CD4-positive, alpha-beta T cell treated with Interferon gamma for 1 hour (primary cell): ENCODE results near the gene RGL1.

Source experiments
- DNase-seq: peaks from one replicate; pipeline ENCODE4 v3.0.0-alpha.2; 2020

RGL1 gene

DNA sequence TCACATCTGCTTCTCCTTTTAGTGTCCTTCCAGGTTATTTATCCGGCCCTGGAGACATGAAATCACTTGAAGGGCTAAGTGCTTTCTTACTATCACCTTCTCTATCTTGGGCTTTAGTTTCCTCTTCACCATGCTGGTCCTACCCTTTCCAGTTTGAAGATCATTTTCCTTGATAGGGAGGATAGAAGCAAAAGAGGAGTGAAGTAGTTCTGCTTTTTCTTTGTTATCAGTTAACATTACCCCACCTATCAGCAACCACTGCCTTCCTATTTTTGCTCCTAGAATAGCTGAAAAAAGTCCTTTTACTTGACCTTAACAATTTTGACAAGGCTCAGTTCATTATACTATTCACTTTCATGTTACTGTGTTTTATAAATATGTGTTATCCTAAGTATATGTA, 19.4 kb downstream of the RGL1 start:
- no peak for DNase-seq

DNA sequence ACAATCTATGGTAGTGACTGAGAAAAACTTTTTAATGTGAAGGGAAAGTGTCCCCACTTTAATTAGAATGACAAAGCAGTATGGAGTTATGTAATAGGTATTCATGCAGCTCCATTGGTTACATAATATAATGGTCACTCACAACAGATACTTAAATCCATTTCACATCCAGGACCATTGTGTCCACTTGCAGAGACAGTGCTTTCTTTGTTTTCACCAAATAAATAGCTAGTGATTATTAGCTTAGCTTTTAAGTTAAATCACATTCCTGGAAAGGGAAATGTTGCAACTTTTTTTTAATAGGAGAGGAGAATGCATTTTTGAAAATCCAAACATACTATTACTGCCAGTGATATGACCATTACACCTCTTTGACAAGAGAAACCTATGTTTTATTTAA, 22.9 kb downstream of the RGL1 start:
- no peak for DNase-seq

DNA sequence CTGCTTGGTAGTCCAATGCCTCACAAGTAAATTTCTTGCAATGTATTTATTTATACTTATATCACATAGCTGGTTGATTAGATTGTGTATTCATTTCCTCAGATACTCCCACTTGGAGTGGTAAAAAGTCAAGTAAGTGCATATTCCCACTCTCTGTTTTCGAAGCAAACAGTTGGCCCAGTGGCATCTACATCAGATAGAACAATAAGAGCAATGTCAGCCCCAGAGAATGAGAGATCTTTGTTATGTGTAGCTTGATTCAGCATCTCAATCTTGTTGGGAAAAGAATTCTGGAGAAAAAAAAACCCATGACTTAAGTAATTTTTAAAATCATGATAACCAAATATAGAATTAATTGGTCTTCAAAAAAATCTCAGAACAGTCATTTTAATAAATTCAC, 25.5 kb downstream of the RGL1 start:
- DNase-seq = no peak

DNA sequence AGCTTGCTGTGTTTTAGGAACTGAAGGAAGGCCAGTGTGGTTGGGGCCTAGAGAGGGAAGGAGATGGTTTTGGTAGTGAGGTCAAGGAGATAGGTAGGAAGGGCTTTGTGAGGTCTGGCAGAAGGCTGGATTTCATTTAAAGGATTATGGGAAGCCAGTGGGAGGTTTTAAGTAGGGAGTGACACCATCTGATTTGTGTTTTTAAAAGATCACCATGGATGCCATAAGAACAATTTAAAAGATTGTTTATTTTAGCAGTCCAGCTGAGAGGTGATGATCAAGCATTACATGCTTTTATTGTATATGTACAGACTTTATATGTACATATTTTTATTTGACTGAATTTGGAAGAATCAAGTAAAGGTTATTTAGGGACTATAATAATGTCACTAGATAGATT, 26.4 kb downstream of the RGL1 start:
- DNase-seq = no peak

DNA sequence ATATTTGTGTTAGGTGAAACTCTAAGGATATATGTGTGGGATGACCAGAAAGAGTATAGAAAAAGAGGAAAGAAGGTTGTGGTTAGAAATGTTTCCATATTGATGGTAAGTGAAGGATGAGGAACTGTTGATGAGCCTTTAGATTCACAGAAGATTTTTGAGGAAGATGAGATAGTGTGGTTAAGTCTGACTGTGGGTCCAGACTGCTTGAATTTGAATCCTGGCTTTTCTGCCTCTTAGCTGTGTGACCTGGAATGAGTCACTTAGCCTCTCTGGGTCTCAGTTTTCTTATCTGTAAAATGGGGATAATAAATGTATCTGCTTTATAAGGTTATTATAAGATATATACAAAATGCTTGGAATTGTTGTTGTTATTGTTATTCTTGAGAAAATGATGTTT, 27.5 kb downstream of the RGL1 start:
- no peak for DNase-seq

DNA sequence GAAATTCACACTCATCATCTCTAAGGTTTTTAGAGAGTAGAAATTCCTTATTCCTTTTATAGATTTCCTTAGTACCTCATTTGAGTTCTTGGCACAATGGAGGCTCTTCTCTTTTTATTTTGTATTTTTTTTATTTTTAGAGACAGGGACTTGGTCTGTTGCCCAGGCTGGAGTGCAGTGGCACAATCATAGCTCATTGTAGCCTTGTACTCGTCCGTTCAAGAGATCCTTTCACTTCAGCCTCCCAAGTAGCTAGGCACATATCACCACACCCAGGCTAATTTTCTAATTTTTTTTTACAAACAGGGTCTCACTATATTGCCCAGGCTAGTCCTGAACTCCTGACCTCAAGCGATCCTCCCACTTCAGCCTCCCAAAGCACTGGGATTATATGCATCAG, 29.6 kb downstream of the RGL1 start:
- DNase-seq = no peak

DNA sequence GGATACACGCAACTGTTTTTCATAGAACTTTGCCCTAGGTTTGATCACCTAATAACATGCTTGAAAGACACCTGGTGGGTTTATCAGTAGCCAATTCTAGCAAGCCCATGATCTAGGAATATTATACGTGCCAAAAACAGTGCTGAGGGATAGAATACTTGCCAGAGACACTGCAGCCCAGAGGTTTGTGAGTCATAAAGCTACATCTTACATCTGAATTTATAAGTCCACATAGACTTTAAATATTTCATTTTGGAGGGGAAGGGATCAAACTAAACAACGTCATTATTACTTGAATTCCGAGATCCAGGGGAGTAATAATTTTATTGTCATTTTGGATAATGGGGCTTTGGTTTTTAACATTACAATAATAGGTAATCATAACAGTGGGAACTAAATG, 31.7 kb downstream of the RGL1 start:
- DNase-seq = no peak

DNA sequence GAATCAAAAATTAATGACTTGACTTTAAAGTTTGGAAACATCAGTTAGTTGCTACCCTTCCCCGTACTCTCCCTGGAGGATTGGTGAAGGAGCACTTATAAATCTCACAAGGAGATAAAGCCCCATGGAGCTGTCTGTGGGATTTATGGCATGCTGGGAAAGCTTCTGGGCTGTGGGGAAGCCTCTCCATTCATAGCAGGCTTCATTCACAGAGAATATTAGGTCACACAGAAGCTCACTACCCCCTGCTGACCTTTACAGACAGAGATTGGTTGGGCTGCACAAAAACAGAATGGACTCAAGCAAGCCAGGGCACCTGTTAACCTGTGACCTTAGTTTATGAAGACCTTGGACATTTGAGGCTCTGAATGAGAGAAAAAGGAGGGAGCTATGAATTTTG, 32.1 kb downstream of the RGL1 start:
- DNase-seq = no peak

DNA sequence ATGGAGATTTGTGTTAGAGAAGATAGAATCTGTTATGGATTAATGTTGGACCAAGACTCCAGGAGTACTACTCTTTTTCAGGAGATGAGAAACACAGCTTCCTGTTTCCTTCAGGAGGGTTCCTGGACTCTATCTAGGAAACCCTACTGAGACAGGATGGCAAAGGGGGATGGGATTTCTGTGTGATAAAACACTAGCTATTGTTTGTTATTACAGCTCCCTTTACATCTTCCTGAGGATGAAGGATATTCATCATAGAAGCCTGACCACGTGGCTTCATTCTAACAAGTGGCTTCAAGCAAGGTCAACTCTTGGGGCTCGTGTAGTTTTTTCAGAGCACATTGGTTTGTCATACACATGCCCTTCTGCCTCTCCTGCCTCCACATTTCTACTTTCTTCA, 33.3 kb downstream of the RGL1 start:
- no peak for DNase-seq

DNA sequence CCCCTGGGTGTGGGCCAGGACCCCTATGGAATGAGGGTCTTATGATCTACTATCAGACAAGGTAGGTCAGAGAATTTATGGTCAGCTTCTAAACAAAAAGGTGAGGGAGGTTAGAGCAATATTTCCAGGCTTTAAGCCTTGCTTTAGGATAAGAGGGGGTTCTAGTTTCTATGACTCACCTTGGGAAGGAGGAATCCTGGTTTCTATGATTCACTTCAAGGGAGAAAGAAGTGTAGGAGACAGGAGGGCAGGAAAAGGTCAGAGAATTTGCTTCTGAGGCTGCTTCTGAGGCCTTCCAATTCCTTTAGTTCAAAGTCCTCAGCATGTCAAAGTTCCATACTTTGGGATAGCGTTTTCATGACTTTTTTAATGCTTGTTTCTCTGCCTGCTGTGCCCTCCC, 35.2 kb downstream of the RGL1 start:
- no peak for DNase-seq

DNA sequence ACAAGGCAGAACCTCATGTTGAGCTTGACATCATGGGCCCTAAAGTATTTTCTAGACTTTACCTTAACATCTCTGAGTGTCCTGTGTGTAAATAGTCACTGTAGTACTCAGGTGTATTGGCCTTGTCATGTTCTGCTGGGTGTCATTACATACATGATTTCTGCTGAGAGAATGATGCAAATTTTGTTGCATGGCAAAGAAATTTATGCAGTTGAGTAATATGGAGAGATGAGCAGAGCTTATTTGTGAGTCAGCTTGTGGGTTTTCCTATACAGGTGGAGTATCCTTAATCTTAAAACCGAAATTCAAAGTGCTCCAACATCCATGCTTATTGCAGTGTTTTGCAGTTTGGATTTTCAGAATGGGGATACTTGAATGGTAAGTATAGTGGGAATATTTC, 36.6 kb downstream of the RGL1 start:
- DNase-seq = no peak

DNA sequence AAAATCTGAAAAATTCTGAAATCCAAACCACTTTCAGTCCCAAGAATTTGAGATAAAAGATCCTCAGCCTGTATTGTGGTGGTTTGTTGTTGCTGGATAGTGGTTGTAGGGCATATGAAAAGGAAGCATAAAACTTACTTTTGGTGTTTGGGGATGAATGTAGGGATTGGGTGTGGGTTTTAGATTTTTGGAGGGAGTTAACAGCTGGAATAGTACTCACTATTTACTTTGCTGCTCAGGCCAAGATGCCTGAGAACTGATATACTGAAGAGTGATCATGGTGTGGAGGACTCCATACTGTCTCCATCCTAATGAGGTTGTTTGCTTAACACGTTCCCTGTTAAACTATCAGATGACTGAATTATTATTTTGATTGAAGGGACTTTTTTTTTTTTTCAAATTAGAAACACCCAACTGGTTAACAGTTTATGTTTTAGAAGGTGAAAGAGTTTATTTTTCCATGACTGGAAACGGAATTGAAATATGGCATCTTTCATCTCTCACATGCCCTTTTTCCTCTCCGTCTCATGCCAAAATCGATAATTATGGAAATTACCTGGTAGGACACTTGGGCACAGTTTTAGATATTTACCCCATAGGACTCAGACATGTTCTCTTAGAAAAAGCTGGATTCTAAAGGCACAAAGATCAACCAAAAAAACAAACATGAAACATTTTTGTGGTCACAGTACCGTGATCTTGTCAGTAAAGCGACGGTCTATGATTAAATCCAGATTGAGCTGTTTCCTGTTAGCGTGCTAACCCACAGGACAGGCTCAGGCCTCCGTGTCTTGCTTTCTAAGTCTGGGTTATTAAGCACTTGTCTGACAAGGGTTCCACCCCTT, 37.3 kb downstream of the RGL1 start:
- DNase-seq = no peak

DNA sequence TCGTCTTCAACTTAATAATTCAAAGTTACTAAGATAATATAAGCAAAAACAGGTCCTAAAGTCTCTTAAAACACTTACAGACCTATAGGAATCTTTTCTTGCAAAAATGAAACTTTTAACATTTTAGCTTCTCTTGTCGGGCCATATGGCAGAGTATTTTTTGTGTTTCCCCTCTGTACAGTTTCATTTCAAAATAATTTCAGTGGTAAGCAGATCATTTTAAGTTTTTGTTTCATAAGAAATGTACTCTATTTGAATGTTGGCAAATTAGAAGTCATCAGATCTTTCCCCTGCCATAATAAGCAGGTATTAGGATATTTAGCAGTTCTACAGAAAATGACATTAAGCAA, 37.9 kb downstream of the RGL1 start:
- DNase-seq = no peak

DNA sequence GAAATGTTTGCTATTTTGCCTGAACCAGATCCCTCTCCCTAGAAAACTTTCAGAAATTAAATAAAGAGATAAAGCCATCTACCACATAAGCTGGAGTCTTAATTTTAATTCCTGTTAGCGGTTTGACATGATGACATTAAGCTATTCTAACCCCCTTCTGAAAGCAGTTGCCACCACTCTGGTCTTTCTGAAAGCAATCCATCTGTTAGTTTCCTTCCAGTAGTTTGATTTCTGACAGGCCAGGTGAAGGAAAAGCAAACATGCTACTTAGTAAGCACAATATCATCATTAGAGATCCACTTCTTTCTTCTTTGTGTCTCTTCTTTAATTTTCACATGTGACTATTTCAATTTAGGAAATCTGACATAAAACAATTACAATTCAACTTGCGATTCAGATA, 39.9 kb downstream of the RGL1 start:
- no peak for DNase-seq

DNA sequence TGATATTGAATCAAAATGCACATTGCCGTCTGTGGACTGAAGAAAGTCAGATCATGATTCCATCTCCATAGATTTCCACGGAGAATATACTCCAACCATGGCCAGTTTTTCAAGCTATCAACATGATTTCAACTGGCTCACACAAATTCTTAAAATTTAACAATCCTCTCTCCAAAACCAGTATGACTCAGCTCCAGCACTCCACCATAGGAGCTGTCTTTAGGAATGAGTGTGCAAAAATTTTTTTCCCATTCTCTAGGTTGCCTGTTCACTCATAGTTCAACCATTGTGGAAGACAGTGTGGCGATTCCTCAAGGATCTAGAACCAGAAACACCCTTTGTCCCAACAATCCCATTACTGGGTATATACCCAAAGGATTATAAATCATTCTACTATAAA, 40.8 kb downstream of the RGL1 start:
- DNase-seq = no peak

DNA sequence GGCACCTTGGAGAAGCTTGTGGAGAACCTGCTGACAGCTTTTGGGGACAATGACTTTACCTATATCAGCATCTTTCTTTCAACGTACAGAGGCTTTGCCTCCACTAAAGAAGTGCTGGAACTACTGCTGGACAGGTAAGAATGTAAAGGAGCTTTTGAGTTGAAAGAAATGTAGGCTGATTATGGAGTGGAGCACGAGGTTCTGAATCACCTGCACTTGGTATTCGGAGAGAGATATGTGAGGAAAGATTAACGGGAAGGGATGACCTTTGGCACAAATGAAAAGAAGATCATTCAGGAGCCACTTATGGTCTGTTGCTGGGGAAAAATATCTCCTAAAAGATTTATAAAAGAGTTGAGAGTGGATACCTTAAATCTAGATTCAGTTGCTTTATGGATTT, 42.7 kb downstream of the RGL1 start:
- no peak for DNase-seq

DNA sequence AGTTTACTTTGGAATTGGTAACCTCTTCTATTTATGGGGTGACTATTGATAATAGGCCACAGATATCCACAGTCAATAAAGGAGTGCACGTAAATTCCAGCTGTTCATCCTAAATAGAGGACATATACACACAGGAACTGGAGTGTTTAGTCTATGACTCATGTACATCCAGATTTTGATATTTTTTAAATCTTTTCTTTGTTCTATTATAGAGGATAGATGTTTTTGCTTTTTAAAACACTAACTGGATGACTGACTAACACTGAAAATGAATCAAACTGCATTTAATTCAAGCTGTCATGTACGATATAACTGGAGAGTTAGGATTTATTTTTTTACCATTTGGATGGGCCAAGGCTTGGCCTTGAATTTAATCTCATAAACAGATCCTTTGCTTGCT, 45.9 kb downstream of the RGL1 start:
- no peak for DNase-seq

DNA sequence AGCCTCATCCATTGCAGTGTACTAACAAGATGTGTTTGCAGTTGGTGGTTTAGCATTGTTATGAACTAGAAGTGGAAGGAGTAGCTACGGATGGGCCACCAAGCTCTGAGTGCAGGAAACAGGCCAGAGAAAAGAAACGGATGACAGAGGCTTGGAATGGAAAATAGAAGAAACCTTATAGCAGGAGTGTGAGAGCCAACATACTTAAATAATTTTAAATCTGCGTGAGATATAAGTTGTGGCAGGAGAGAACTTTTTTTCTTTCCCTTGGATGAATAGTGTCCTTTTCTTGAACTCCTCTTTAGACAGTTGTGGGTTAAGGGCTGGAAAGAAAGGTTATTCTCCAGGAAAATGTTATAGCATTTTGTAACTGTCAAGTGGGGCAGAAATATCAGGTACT, 54.2 kb downstream of the RGL1 start:
- no peak for DNase-seq

DNA sequence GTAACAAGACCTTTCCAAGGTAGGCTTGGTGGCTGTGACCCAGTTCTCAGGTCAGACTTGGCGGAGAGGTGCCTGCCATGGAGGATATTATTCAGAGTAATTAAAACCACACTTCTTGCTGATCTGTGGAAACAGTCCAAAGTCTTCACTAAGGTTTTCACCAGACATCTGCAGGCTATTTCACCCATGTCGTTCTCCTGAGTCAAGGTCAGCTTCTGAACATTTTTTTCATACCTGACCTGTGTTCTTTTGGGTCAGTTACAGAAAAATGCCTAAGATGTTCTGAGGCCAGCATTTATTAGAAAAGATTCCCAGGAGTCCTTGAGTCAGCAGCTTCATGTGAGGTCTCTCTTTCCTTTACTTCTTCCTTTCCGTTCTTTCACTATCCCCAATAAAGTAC, 54.9 kb downstream of the RGL1 start:
- no peak for DNase-seq

DNA sequence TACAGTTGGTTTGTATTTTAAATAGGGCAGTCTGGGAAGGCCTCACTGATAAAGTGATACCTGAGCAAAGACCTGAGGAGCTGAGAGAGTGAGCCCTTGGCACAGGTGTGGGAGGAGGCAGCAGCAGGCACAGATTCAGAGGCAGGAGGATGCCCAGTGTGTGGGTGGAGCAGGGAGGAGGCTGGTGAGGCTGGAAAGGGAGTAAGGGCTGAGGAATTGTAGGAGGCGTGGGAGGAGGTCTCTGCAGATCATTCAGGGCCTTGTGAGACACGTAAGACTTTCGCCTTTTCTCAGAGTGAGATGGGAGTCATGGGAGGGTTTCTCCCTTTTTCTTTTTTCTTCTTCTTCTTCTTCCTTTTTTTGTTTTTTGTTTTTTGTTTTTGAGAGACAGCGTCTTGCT, 58.0 kb downstream of the RGL1 start:
- no peak for DNase-seq

DNA sequence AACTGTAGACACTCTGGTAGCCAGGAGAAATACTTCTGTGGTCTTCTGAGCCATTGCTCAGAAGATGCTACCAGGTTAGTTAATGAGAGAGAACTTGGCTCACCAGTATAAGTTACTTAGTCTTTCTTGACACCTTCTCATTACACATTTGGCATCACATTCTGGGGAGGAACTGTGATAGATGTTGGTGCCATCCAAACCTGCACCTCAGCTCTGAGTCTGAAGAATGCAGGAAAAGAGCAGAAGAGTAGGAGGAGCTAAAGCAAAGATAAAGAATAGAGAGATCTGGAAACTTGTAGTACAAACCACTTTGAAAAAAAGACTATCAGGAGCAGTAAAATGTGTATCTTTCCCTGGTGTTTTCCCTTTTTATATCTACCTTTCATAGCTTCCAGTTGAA, 58.9 kb downstream of the RGL1 start:
- no peak for DNase-seq

DNA sequence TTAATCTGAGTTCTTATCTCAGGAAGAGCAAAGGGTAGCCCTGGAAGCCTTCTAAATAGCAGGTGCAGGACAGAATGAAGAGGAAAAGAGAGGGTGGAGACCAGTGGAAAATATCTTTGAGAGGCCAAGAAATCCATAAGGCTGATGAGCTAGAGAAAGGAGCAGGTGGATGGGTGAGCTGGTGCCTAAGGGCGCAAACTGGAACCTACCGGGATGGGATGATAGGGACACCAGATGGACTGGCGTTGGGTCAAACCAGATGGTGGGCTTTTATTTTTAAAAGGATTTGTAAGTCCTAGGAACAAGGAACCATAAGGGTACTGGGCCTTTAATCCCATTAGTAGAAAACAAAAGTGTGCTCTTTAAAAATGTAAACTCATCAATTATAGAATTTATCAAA, 59.7 kb downstream of the RGL1 start:
- DNase-seq = no peak

DNA sequence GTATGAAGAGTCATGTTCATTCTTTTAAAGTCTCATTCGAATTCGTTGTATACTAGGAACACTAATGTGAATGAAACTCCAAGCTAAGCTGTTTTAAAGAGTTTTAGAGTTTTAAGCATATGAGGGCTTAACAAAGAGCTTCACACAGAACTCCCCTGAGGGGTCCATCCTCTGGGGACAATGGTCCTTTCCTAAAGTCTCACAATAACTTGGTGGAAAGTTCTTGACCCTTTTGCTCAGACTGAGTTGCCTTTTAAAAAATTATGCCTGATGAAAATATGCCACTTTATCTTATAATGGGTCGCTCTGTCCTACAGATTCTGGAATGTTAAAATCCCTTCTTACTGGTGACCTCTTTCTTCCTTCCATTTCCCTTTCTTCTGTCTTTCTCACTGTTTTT, 64.3 kb downstream of the RGL1 start:
- no peak for DNase-seq

DNA sequence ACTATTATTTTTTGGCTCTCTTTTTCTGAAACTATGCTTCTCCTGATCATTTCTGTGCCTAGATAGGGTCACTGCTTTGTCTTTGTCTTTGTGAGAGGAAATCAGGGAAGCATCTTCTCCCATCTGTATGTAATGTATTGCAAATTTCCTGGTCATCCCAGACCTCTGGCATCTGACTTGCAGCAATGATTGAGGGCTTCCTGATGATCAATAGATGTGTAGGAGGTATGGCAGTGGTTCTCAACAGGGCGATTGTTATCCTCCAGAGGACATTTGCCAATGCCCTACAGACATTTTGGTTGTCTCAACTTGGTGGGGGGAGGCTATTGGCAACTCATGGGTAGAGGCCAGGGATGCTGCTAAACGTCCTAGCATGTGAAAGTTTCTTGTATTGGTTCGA, 64.7 kb downstream of the RGL1 start:
- no peak for DNase-seq

DNA sequence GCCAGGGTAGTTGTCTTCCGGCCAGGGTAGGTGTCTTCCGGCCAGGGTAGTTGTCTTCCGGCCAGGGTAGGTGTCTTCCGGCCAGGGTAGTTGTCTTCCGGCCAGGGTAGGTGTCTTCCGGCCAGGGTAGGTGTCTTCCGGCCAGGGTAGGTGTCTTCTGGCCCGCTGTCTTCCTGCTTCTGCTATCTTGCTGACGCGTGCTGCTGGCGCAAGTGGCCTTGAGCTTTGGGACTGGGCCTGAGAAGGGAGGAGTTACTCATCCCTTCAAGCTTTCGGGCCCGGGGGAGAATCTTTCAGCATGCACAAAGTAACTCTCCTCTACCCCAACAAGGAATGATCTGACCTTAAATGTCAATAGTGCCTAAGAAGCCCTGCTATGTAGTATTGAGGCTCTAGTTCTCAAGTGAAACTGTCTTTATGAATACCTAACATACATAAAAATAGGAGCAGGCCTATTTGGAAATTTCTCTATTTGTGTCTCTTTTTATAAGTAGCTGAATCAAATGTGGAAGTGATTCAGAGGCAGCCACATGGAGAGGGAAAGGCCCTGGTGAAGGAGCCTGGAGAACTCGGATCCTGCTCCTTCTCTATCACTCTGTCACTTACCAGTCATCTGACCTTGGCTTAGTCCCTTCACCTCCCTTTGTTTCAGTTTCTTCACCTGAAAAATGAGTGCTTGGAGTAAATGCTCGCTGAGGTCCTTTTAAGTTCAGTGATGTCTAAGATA, 65.6 kb downstream of the RGL1 start:
- no peak for DNase-seq
